Panc1 (cell line): ENCODE measurements around the gene OR2B2.

Experiments
- CTCF ChIP-seq: fragments of 450-650 bp; IDR thresholded peaks from 2 replicates; pipeline ENCODE4 v1.5.1; 2017; ENCODE audit warnings: mild to moderate bottlenecking
- POLR2AphosphoS5 ChIP-seq: IDR thresholded peaks from 2 replicates; pipeline ENCODE4 v1.6.1; 2012; ENCODE audit warnings: mild to moderate bottlenecking, low read depth, low read length, moderate library complexity
- SIN3A ChIP-seq: IDR thresholded peaks from 2 replicates; pipeline ENCODE4 v1.6.1; 2012; ENCODE audit warnings: low read depth, mild to moderate bottlenecking, low read length, moderate library complexity, borderline replicate concordance; ENCODE audit not compliant: insufficient read depth

DNA sequence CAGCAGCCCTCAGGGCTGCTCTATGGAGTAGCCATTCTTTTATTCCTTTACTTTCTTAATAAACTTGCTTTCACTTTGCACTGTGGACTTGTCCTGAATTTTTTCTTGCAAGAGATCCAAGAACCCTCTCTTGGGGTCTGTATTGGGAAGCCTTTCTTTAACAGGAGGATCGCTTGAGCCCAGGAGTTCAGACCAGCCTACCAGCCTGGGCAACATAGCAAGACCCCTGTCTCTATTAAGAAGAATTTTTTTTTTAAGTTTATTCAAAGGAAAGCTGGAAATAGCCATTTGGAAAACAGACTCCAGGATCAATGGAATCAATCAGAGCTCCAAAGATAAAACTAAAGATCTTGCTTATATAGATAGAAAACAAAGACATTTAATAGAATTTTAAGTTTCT is 29.1 kb downstream of the OR2B2 start:
- TF ChIP-seq CTCF (no peak), POLR2AphosphoS5 (no peak), SIN3A (no peak)
